Measurements from ENCODE around the gene LTA4H. TPM values are rescaled to one million over a fixed set of nuclear protein-coding genes. Genes with fewer than 3 reads are reported as not detected.
"Not testable (repeated sequence)": the region's sequence is repeated elsewhere in the genome, so short reads cannot be mapped to it uniquely, and the experiment has no call there.

Gene LTA4H
- total RNA-seq, 1 donor from 2014 or later: 266 TPM

DNA sequence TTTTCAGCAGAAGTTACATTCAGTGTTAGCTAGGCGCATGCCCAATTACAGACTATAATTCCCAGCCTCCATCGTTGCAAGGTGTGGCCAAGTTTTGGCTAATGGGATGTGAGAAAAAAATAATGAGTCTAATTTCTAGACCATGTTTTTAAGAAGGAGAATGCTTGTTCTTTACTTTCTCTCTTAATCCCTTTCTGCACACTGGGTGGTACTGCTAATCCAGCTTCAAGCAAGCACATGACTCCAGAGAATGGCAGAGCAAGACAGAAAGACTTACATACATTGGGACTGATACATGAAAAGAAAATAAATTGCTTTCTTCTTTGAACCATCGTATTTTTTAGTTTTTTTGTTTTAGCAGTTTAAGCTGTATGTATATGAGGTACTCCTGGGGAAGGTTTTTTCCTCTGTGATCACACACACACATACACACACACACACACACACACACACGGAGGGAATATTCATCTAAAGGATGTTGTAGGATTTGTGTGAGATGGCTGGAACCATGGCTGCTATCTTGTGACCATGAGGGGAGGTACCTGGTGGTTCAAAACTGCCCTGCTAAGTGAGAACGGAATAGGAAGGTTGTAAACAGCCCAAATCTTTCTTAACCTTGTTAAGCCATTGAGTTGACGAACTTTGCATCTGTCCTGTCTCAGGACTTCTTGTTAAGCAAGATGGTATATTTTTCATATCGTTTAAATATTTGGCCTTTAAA, 34.3 kb upstream of the LTA4H start:
- H3K4me3 Mint-ChIP-seq: no peak overlapping the region
- H3K4me1 ChIP-seq: peaks cover 35% of the 10 kb centered on the region

DNA sequence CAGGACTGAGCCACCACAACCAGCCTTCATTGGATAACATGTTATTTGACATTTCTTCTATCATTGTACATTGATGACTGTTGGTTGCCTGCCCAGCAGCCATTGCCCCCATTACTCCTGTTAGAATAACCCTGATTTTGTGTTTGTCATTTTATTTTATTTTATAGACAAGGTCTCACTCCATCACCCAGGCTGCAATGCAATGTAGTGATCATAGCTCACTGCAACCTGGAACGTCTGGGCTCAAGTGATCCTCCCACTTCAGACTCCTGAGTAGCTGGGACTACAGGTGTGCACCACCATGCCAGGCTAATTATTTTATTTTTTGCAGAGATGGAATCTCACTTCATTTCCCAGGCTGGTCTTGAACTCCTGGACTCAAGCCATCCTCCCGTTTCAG, 33.2 kb upstream of the LTA4H start:
- Histone ChIP-seq H3K4me1 (peaks cover 25% of the 10 kb centered on the region), H4K20me1 (ENCODE audit: low read depth) (no peaks in the 10 kb centered on the region), H3K27ac (no peak overlapping the region), H3K9ac (no peak overlapping the region), H3K9me3 (ENCODE audit: low read depth) (no peaks in the 10 kb centered on the region), H2AFZ (replicated peaks) (no peak overlapping the region), H3K36me3 (no peaks in the 10 kb centered on the region), H3K4me2 (no peak overlapping the region), H3F3A (ENCODE audit: low read depth) (peaks cover 39% of the 10 kb centered on the region), H3K4me3 (no peak overlapping the region), H3K27me3 (no peaks in the 10 kb centered on the region), H3K79me2 (ENCODE audit: low read depth) (no peaks in the 10 kb centered on the region)
- no peak for DNase-seq (ENCODE audit: low spot score)
- peaks cover 5% of the 10 kb centered on the region for H3K27me3 Mint-ChIP-seq (ENCODE audit: insufficient read depth, low read depth)
- no peak for TF ChIP-seq EZH2phosphoT487 (IDR thresholded peaks at IDR 0.05)
- no peak for TF ChIP-seq EZH2 (IDR thresholded peaks at IDR 0.05)
- no peak for TF ChIP-seq CTCF (IDR thresholded peaks at IDR 0.05)
- H3K4me3 Mint-ChIP-seq: no peak overlapping the region
- no peak overlapping the region for H3K27ac Mint-ChIP-seq
- no peaks in the 10 kb centered on the region for H3K36me3 Mint-ChIP-seq
- H3K9me3 Mint-ChIP-seq: no peaks in the 10 kb centered on the region
- peaks cover 38% of the 10 kb centered on the region for H3K4me1 Mint-ChIP-seq

More for the DNA sequence above, 34.3 kb upstream of the LTA4H start:
- Histone ChIP-seq H3K27ac (no peak overlapping the region), H3F3A (ENCODE audit: low read depth) (peaks cover 50% of the 10 kb centered on the region), H3K9ac (no peak overlapping the region), H3K9me3 (ENCODE audit: low read depth) (no peaks in the 10 kb centered on the region), H2AFZ (replicated peaks) (no peak overlapping the region), H3K36me3 (no peaks in the 10 kb centered on the region), H3K4me2 (no peak overlapping the region), H3K27me3 (no peaks in the 10 kb centered on the region), H3K79me2 (ENCODE audit: low read depth) (no peaks in the 10 kb centered on the region), H3K4me3 (no peak overlapping the region), H4K20me1 (ENCODE audit: low read depth) (no peaks in the 10 kb centered on the region)
- Mint-ChIP-seq H3K27me3 (ENCODE audit: insufficient read depth, low read depth) (peaks cover 9% of the 10 kb centered on the region), H3K9me3 (no peaks in the 10 kb centered on the region), H3K27ac (no peak overlapping the region), H3K36me3 (no peaks in the 10 kb centered on the region), H3K4me1 (peaks cover 43% of the 10 kb centered on the region)
- TF ChIP-seq CTCF (IDR thresholded peaks at IDR 0.05): no peak
- TF ChIP-seq EZH2phosphoT487 (IDR thresholded peaks at IDR 0.05): no peak
- TF ChIP-seq EZH2 (IDR thresholded peaks at IDR 0.05): no peak
- DNase-seq (ENCODE audit: low spot score): peak; percentile 45

DNA sequence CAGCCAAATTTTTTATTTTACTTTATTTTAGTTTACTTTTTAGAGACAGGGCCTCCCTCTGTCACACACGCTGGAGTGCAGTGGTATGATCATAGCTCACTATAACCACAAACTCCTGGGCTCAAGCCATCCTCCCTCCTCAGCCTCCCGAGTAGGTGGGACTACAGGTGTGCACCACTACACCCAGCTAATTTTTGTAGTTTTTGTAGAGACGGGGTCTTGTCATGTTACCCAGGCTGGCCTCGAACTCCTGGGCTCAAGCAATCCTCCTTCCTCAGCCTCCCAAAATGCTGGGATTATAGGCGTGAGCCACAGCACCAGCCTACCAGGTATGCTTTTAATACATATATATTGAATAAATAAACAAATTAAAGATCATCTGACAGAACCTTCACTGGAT, 32.7 kb upstream of the LTA4H start:
- no peak for DNase-seq (ENCODE audit: low spot score)
- peaks cover 5% of the 10 kb centered on the region for H3K27me3 Mint-ChIP-seq (ENCODE audit: insufficient read depth, low read depth)
- H3K4me3 Mint-ChIP-seq: no peak overlapping the region
- Histone ChIP-seq H3K79me2 (ENCODE audit: low read depth) (no peaks in the 10 kb centered on the region), H3K9me3 (ENCODE audit: low read depth) (no peaks in the 10 kb centered on the region), H3K4me3 (no peak overlapping the region), H2AFZ (replicated peaks) (no peak overlapping the region), H3K4me2 (no peak overlapping the region), H3K27me3 (no peaks in the 10 kb centered on the region), H3K9ac (no peak overlapping the region), H3K4me1 (peaks cover 20% of the 10 kb centered on the region), H3K36me3 (no peaks in the 10 kb centered on the region), H4K20me1 (ENCODE audit: low read depth) (no peaks in the 10 kb centered on the region), H3K27ac (no peak overlapping the region), H3F3A (ENCODE audit: low read depth) (peaks cover 34% of the 10 kb centered on the region)
- peaks cover 33% of the 10 kb centered on the region for H3K4me1 Mint-ChIP-seq
- no peak overlapping the region for H3K27ac Mint-ChIP-seq
- H3K9me3 Mint-ChIP-seq: no peaks in the 10 kb centered on the region
- no peak for TF ChIP-seq EZH2 (IDR thresholded peaks at IDR 0.05)
- no peak for TF ChIP-seq CTCF (IDR thresholded peaks at IDR 0.05)
- TF ChIP-seq EZH2phosphoT487 (IDR thresholded peaks at IDR 0.05): no peak
- no peaks in the 10 kb centered on the region for H3K36me3 Mint-ChIP-seq

GRCh38 chr12:96065776-96066175, 30.4 kb upstream of the LTA4H start:
- H3F3A ChIP-seq (ENCODE audit: low read depth): peaks cover 15% of the 10 kb centered on the region
- not testable (repeated sequence) for H3K27ac ChIP-seq; H3K4me1 ChIP-seq; H3K4me2 ChIP-seq; H3K27me3 Mint-ChIP-seq (ENCODE audit: insufficient read depth, low read depth); H3K4me3 Mint-ChIP-seq; DNase-seq (ENCODE audit: low spot score); H2AFZ ChIP-seq (replicated peaks); H3K9me3 Mint-ChIP-seq; H3K27me3 ChIP-seq; H3K9ac ChIP-seq; H3K36me3 ChIP-seq; H3K9me3 ChIP-seq (ENCODE audit: low read depth); H3K36me3 Mint-ChIP-seq; H3K4me3 ChIP-seq; H3K79me2 ChIP-seq (ENCODE audit: low read depth); H4K20me1 ChIP-seq (ENCODE audit: low read depth)
- Mint-ChIP-seq H3K4me1 (peaks cover 20% of the 10 kb centered on the region), H3K27ac (peak overlapping the region; percentile 58)
